ENCODE data around the gene DSCAML1. TPM values are rescaled to one million over a fixed set of nuclear protein-coding genes. Genes with fewer than 3 reads are reported as not detected.

DSCAML1 gene
- total RNA-seq, 2 donors from 2014 or later: 2.5 to 5.0 TPM

- DNase-seq (ENCODE audit: low spot score in 2 of 2) (no peak), ATAC-seq (no peak)
- H3K9me3 Mint-ChIP-seq: peaks cover 0 to 3% of the 10 kb centered on the region in 2 donors
- peaks cover 29 to 33% of the 10 kb centered on the region in 2 donors for H3K36me3 Mint-ChIP-seq
- peak overlapping the region in 1 of 2 donors; percentile 5 for H3K27ac Mint-ChIP-seq
These were observed 404.0 kb downstream of the DSCAML1 start for GRCh38 chr11:117392979-117393378.

- no peak for DNase-seq (ENCODE audit: low spot score in 2 of 2)
- no peak for ATAC-seq
- Mint-ChIP-seq H3K36me3 (peaks cover 21 to 25% of the 10 kb centered on the region in 2 donors), H3K9me3 (no peaks in the 10 kb centered on the region), H3K27ac (no peak overlapping the region)
These were observed 404.9 kb downstream of the DSCAML1 start for GRCh38 chr11:117392001-117392690.

GRCh38 chr11:117391181-117391580, 405.8 kb downstream of the DSCAML1 start:
- Mint-ChIP-seq H3K36me3 (peaks cover 11 to 15% of the 10 kb centered on the region in 2 donors), H3K27ac (no peak overlapping the region), H3K9me3 (no peaks in the 10 kb centered on the region)
- ATAC-seq: no peak
- DNase-seq (ENCODE audit: low spot score in 2 of 2): no peak

- no peaks in the 10 kb centered on the region for H3K9me3 Mint-ChIP-seq
- H3K27ac Mint-ChIP-seq: no peak overlapping the region
- DNase-seq (ENCODE audit: low spot score in 2 of 2) (no peak), ATAC-seq (no peak)
- peaks cover 10 to 11% of the 10 kb centered on the region in 2 donors for H3K36me3 Mint-ChIP-seq
These were observed 406.3 kb downstream of the DSCAML1 start for GRCh38 chr11:117390743-117391142.

GRCh38 chr11:117387992-117388755, 408.8 kb downstream of the DSCAML1 start:
- Mint-ChIP-seq H3K36me3 (peaks cover 0 to 11% of the 10 kb centered on the region in 2 donors), H3K27ac (no peak overlapping the region), H3K9me3 (no peaks in the 10 kb centered on the region)
- DNase-seq (ENCODE audit: low spot score in 2 of 2): no peak
- ATAC-seq: no peak

- no peaks in the 10 kb centered on the region for H3K9me3 Mint-ChIP-seq
- peaks cover 0 to 9% of the 10 kb centered on the region in 2 donors for H3K36me3 Mint-ChIP-seq
- no peak overlapping the region for H3K27ac Mint-ChIP-seq
- no peak for ATAC-seq
- no peak for DNase-seq (ENCODE audit: low spot score in 2 of 2)
These were observed 411.1 kb downstream of the DSCAML1 start for GRCh38 chr11:117385906-117386305.

GRCh38 chr11:117385471-117385870, 411.5 kb downstream of the DSCAML1 start:
- Mint-ChIP-seq H3K36me3 (peaks cover 0 to 5% of the 10 kb centered on the region in 2 donors), H3K9me3 (no peaks in the 10 kb centered on the region), H3K27ac (peak overlapping the region in 1 of 2 donors; percentile 45)
- DNase-seq (ENCODE audit: low spot score in 2 of 2) (no peak), ATAC-seq (no peak)

- DNase-seq (ENCODE audit: low spot score in 2 of 2): no peak
- Mint-ChIP-seq H3K9me3 (no peaks in the 10 kb centered on the region), H3K36me3 (peaks cover 0 to under 1% of the 10 kb centered on the region in 2 donors), H3K27ac (no peak overlapping the region)
- peak in 1 of 2 donors; percentile 47 for ATAC-seq
These were observed 413.0 kb downstream of the DSCAML1 start for GRCh38 chr11:117384045-117384444.

GRCh38 chr11:117382746-117383145, 414.3 kb downstream of the DSCAML1 start:
- no peaks in the 10 kb centered on the region for H3K9me3 Mint-ChIP-seq
- no peaks in the 10 kb centered on the region for H3K36me3 Mint-ChIP-seq
- ATAC-seq (no peak), DNase-seq (ENCODE audit: low spot score in 2 of 2) (no peak)
- H3K27ac Mint-ChIP-seq: peak overlapping the region; percentile 15 to 41

GRCh38 chr11:117381481-117382387, 415.3 kb downstream of the DSCAML1 start:
- Mint-ChIP-seq H3K9me3 (no peaks in the 10 kb centered on the region), H3K36me3 (no peaks in the 10 kb centered on the region), H3K27ac (peak overlapping the region in 1 of 2 donors; percentile 85)
- ATAC-seq (no peak), DNase-seq (ENCODE audit: low spot score in 2 of 2) (no peak)

GRCh38 chr11:117380676-117381075, 416.3 kb downstream of the DSCAML1 start:
- Mint-ChIP-seq H3K27ac (no peak overlapping the region), H3K36me3 (no peaks in the 10 kb centered on the region), H3K9me3 (no peaks in the 10 kb centered on the region)
- no peak for ATAC-seq
- DNase-seq (ENCODE audit: low spot score in 2 of 2): no peak

GRCh38 chr11:117378976-117379865, 417.8 kb downstream of the DSCAML1 start:
- no peak for DNase-seq (ENCODE audit: low spot score in 2 of 2)
- H3K36me3 Mint-ChIP-seq: no peaks in the 10 kb centered on the region

More at GRCh38 chr11:117378976-117379865, 417.8 kb downstream of the DSCAML1 start:
- Mint-ChIP-seq H3K27ac (peak overlapping the region; percentile 69 to 71), H3K9me3 (no peaks in the 10 kb centered on the region)
- no peak for ATAC-seq

Other genes starting within 250 kb of the DSCAML1 start
- 1 to 10 TPM; 1.6 to 4.8 TPM for gene FXYD2, start 27.5 kb upstream of the DSCAML1 start, total RNA-seq
- gene FXYD6, start 79.4 kb upstream of the DSCAML1 start, total RNA-seq: under 1 TPM in 1 of 2 donors, not detected in 1; 0.31 TPM
- 1 to 10 TPM in 1 of 2 donors, under 1 TPM in 1; 0.39 to 1.8 TPM for gene TMPRSS13, start 132.2 kb upstream of the DSCAML1 start, total RNA-seq
- gene IL10RA, start 189.2 kb upstream of the DSCAML1 start, total RNA-seq: 10 to 100 TPM; 31.6 to 32.2 TPM

Measured in activated naive CD4-positive, alpha-beta T cell treated with anti-CD3 and anti-CD28 coated beads, Interleukin-2, amount 50 U/mL, for 72 hours (primary cell).